ENCODE measurements around the gene ENOX1. TPM values are rescaled to one million over a fixed set of nuclear protein-coding genes. Genes with fewer than 3 reads are reported as not detected.

ENOX1 gene
- total RNA-seq, 2 donors from 2014 or later: 0.33 TPM; not detected in 1

DNA sequence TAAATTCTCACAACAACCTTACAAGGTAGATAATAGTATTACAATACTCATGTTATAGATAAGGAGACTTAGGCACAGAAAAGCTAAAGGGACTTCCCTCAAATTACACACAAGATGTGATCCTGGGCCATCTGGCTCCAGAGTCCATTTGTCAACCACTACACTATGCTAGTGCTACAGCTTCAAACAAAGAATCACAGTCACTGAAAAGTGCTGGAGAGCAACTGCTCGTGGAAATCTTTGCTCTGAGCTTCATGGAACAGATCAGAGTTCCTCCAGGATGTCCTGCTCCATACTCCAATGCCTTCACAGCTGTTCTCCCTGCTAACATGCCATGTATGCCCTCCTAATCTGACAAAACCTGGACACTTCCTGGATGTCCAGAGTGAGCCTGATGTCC lies 271.2 kb downstream of the ENOX1 start:
- H3K4me1 ChIP-seq (ENCODE audit: control insufficient read depth, insufficient read depth, low read length): no peaks in the 10 kb centered on the region
- WGBS, 2 experiments (ENCODE audit: insufficient coverage in 1 of 2, insufficient read length in 1 of 2): 83 to 88% methylated on average over 1 of the region's 1 CpG
- no peak overlapping the region for H3K27ac Mint-ChIP-seq
- no peak overlapping the region for H3K27ac ChIP-seq (ENCODE audit: low read depth, low read length)
- no peak overlapping the region for H3K9ac ChIP-seq (ENCODE audit: extremely low read depth, low read length, poor library complexity, severe bottlenecking)
- H3K4me3 Mint-ChIP-seq: no peak overlapping the region
- H3K36me3 Mint-ChIP-seq (ENCODE audit: low read depth): no peaks in the 10 kb centered on the region
- H3K4me1 Mint-ChIP-seq: no peaks in the 10 kb centered on the region
- H3K27me3 ChIP-seq (ENCODE audit: control insufficient read depth, insufficient read depth, low read length, poor library complexity, severe bottlenecking): no peaks in the 10 kb centered on the region
- no peaks in the 10 kb centered on the region for H3K9me3 Mint-ChIP-seq
- TF ChIP-seq, protein P1, sequence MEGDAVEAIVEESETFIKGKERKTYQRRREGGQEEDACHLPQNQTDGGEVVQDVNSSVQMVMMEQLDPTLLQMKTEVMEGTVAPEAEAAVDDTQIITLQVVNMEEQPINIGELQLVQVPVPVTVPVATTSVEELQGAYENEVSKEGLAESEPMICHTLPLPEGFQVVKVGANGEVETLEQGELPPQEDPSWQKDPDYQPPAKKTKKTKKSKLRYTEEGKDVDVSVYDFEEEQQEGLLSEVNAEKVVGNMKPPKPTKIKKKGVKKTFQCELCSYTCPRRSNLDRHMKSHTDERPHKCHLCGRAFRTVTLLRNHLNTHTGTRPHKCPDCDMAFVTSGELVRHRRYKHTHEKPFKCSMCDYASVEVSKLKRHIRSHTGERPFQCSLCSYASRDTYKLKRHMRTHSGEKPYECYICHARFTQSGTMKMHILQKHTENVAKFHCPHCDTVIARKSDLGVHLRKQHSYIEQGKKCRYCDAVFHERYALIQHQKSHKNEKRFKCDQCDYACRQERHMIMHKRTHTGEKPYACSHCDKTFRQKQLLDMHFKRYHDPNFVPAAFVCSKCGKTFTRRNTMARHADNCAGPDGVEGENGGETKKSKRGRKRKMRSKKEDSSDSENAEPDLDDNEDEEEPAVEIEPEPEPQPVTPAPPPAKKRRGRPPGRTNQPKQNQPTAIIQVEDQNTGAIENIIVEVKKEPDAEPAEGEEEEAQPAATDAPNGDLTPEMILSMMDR (conservative IDR thresholded peaks at IDR 0.05): no peak
- H3K4me3 ChIP-seq (ENCODE audit: low read length): no peak overlapping the region
- no peaks in the 10 kb centered on the region for H3K9me3 ChIP-seq (ENCODE audit: control insufficient read depth, low read length)
- no peak for DNase-seq
- no peaks in the 10 kb centered on the region for H3K36me3 ChIP-seq (ENCODE audit: control insufficient read depth, insufficient read depth, low read length)
- H3K27me3 Mint-ChIP-seq (ENCODE audit: insufficient read depth): no peaks in the 10 kb centered on the region

DNA sequence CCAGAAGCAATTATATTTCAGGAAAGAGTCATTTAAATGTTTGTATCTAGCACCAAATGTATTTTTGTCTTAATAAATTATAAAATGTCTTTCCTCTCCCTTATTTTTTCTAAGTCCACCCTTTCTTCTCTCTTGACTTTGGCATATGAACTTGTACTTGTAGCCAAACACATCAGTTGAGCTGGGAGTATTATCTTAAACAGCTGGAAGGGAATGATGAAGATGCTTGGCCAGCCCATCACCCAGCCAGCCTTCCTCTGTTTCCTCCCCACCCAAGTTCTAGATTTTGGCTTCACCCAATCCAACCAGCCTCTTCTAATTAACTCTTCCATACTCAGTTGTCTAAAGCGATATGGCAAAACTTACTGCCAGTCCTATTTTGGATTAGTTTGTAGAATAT lies 272.5 kb downstream of the ENOX1 start:
- Histone ChIP-seq H3K9me3 (ENCODE audit: control insufficient read depth, low read length) (no peaks in the 10 kb centered on the region), H3K4me1 (ENCODE audit: control insufficient read depth, insufficient read depth, low read length) (no peaks in the 10 kb centered on the region), H3K27me3 (ENCODE audit: control insufficient read depth, insufficient read depth, low read length, poor library complexity, severe bottlenecking) (no peaks in the 10 kb centered on the region), H3K36me3 (ENCODE audit: control insufficient read depth, insufficient read depth, low read length) (no peaks in the 10 kb centered on the region), H3K9ac (ENCODE audit: extremely low read depth, low read length, poor library complexity, severe bottlenecking) (no peak overlapping the region), H3K27ac (ENCODE audit: low read depth, low read length) (no peak overlapping the region), H3K4me3 (ENCODE audit: low read length) (no peak overlapping the region)
- Mint-ChIP-seq H3K27me3 (ENCODE audit: insufficient read depth) (no peaks in the 10 kb centered on the region), H3K9me3 (no peaks in the 10 kb centered on the region), H3K4me1 (no peaks in the 10 kb centered on the region), H3K36me3 (ENCODE audit: low read depth) (no peaks in the 10 kb centered on the region), H3K4me3 (no peak overlapping the region), H3K27ac (no peak overlapping the region)
- TF ChIP-seq, protein P1 (conservative IDR thresholded peaks at IDR 0.05): no peak
- no peak for DNase-seq
- no CpG with 5 or more reads among the region's 1 CpG for WGBS, 2 experiments (ENCODE audit: insufficient coverage in 1 of 2, insufficient read length in 1 of 2)

DNA sequence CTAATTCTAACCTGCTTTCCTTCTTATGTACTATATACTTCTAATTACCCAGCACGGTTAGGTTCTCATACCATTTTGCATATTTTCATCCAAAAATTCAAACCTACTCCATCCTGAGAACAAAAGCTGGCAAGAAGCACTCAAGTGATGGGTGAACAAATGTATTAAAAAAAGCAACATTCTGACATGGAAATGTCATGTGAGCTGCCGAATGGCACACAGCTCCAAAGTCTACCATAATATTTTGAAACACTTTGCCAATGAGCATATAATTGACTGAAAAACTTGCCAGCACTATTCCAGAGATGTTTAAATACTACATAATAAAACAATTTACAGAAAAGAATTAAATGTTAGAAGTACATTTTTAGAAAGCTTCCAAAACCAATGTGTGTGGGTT lies 274.6 kb downstream of the ENOX1 start:
- Histone ChIP-seq H3K4me3 (ENCODE audit: low read length) (no peak overlapping the region), H3K27ac (ENCODE audit: low read depth, low read length) (no peak overlapping the region), H3K9ac (ENCODE audit: extremely low read depth, low read length, poor library complexity, severe bottlenecking) (no peak overlapping the region), H3K27me3 (ENCODE audit: control insufficient read depth, insufficient read depth, low read length, poor library complexity, severe bottlenecking) (no peaks in the 10 kb centered on the region), H3K36me3 (ENCODE audit: control insufficient read depth, insufficient read depth, low read length) (no peaks in the 10 kb centered on the region), H3K4me1 (ENCODE audit: control insufficient read depth, insufficient read depth, low read length) (no peaks in the 10 kb centered on the region), H3K9me3 (ENCODE audit: control insufficient read depth, low read length) (no peaks in the 10 kb centered on the region)
- WGBS, 2 experiments (ENCODE audit: insufficient coverage in 1 of 2, insufficient read length in 1 of 2): 92% methylated on average over 2 of the region's 2 CpGs; no CpG with 5 or more reads in 1 of the 2 experiments
- DNase-seq: no peak
- Mint-ChIP-seq H3K4me3 (no peak overlapping the region), H3K4me1 (no peaks in the 10 kb centered on the region), H3K36me3 (ENCODE audit: low read depth) (no peaks in the 10 kb centered on the region), H3K27ac (no peak overlapping the region), H3K27me3 (ENCODE audit: insufficient read depth) (no peaks in the 10 kb centered on the region), H3K9me3 (no peaks in the 10 kb centered on the region)
- TF ChIP-seq, protein P1 (conservative IDR thresholded peaks at IDR 0.05): no peak

Data from endodermal cell (in vitro differentiated cells).